Calu3 (cell line): Measurements from ENCODE around the gene YWHAH. TPM values are rescaled to one million over a fixed set of nuclear protein-coding genes. Genes with fewer than 3 reads are reported as not detected.

Source experiments
- BruUV-seq: library from RNA; stranded (reverse); fragments of 400-500 nt; replicated peaks from 2 replicates; lab custom pipeline; 2021; lab: Mats Ljungman, UMichigan
- CTCF ChIA-PET: fragments of 300-600 bp; sonication (Branson Sonifier 250); formaldehyde crosslinking; loops from one replicate; lab custom pipeline; 2022; ENCODE audit warnings: antibody characterized with exemption; lab: Charles Lee
- DNase-seq: peaks from one replicate; pipeline ENCODE4 v3.0.0; 2022
- H3K27ac Mint-ChIP-seq: one replicate; pipeline ENCODE4 v1.8.0; 2022; ENCODE audit warnings: mixed read lengths; ENCODE audit not compliant: unreplicated experiment
- H3K27me3 Mint-ChIP-seq: one replicate; pipeline ENCODE4 v1.8.0; 2022; ENCODE audit warnings: mixed read lengths; ENCODE audit not compliant: unreplicated experiment
- H3K36me3 Mint-ChIP-seq: one replicate; pipeline ENCODE4 v1.8.0; 2022; ENCODE audit warnings: mild to moderate bottlenecking, moderate library complexity, mixed read lengths; ENCODE audit not compliant: insufficient read depth, unreplicated experiment
- H3K4me1 Mint-ChIP-seq: one replicate; pipeline ENCODE4 v1.8.0; 2022; ENCODE audit warnings: mild to moderate bottlenecking, low read depth, mixed read lengths; ENCODE audit not compliant: unreplicated experiment
- H3K4me3 Mint-ChIP-seq: one replicate; pipeline ENCODE4 v1.8.0; 2022; ENCODE audit warnings: mild to moderate bottlenecking, low read depth, moderate library complexity, mixed read lengths; ENCODE audit not compliant: unreplicated experiment
- H3K9me3 Mint-ChIP-seq: one replicate; pipeline ENCODE4 v1.8.0; 2022; ENCODE audit warnings: low read depth, mixed read lengths; ENCODE audit not compliant: unreplicated experiment
- CTCF ChIP-seq: fragments of 200-600 bp; IDR thresholded peaks from one replicate; pipeline ENCODE4 v1.8.0; 2022; ENCODE audit warnings: antibody characterized with exemption; ENCODE audit not compliant: unreplicated experiment
- intact Hi-C: fragments of 100-400 bp; cut with micrococcal nuclease; formaldehyde crosslinking; loops from one replicate; pipeline ENCODE4 v1.10.0; 2022; ENCODE audit not compliant: unreplicated experiment
- total RNA-seq: library from RNA; stranded (reverse); gene quantifications from 2 replicates; pipeline ENCODE4 v1.2.3, GENCODE V29; 2022

Gene YWHAH
- total RNA-seq, 1 experiment from 2014 or later = 197 TPM

GRCh38 chr22:31937341-31937740 lies 7.0 kb upstream of the YWHAH start:
- Mint-ChIP-seq H3K4me1 (no peaks in the 10 kb centered on the region), H3K27me3 (peaks cover 59% of the 10 kb centered on the region), H3K27ac (no peak overlapping the region), H3K36me3 (no peaks in the 10 kb centered on the region), H3K4me3 (no peak overlapping the region), H3K9me3 (no peaks in the 10 kb centered on the region)
- DNase-seq = no peak
- CTCF ChIA-PET = no interaction called here
- no TSS peak for BruUV-seq
- intact Hi-C loops = no loop called here
- TF ChIP-seq CTCF = no peak

DNA sequence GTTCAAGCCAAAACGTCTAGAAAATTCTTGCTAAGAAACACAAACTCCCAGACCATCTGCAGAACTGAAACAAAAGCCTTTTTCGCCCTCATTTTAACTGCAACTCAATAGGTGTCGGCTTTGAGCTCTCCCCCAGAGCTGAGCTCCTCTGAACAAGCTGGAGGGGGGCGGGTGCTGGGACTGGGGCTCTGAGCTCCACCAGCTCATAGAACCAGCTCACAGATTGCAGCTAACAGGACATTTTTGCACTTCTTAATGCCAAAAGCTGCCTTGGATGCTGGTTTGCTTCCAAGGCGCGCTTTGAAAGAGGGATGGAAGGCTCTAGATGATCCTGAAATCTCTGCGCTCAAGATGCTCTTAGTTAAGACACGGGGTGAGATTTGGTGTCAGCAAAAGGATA lies 6.0 kb upstream of the YWHAH start:
- no peak overlapping the region for H3K27ac Mint-ChIP-seq
- no peak for TF ChIP-seq CTCF
- no peak for DNase-seq
- no peak overlapping the region for H3K4me3 Mint-ChIP-seq
- BruUV-seq = no TSS peak
- no peaks in the 10 kb centered on the region for H3K4me1 Mint-ChIP-seq
- H3K27me3 Mint-ChIP-seq = peaks cover 55% of the 10 kb centered on the region
- no peaks in the 10 kb centered on the region for H3K9me3 Mint-ChIP-seq
- CTCF ChIA-PET = no interaction called here
- no peaks in the 10 kb centered on the region for H3K36me3 Mint-ChIP-seq
- intact Hi-C loops = no loop called here

- no peak for DNase-seq
- no peaks in the 10 kb centered on the region for H3K36me3 Mint-ChIP-seq
- CTCF ChIA-PET = no interaction called here
- H3K4me3 Mint-ChIP-seq = no peak overlapping the region
- no TSS peak for BruUV-seq
- intact Hi-C loops = loop anchor here (10.0 kb wide), 1 partner anchor 46 kb away; no protein-coding TSS in a partner anchor
- TF ChIP-seq CTCF = no peak
- peaks cover 33% of the 10 kb centered on the region for H3K27me3 Mint-ChIP-seq
- no peaks in the 10 kb centered on the region for H3K9me3 Mint-ChIP-seq
- H3K27ac Mint-ChIP-seq = no peak overlapping the region
- no peaks in the 10 kb centered on the region for H3K4me1 Mint-ChIP-seq
Measured at GRCh38 chr22:31940506-31940905, 3.8 kb upstream of the YWHAH start.

- Mint-ChIP-seq H3K36me3 (no peaks in the 10 kb centered on the region), H3K4me3 (no peak overlapping the region), H3K9me3 (no peaks in the 10 kb centered on the region), H3K27ac (no peak overlapping the region), H3K27me3 (peaks cover 20% of the 10 kb centered on the region), H3K4me1 (no peaks in the 10 kb centered on the region)
- intact Hi-C loops = loop anchor here (10.0 kb wide), 1 partner anchor 47 kb away; no protein-coding TSS in a partner anchor
- no peak for TF ChIP-seq CTCF
- no peak for DNase-seq
- BruUV-seq = no TSS peak
- CTCF ChIA-PET = interaction anchor here (0.7 kb wide), 1 partner anchor 22 kb away, joined by 3 read pairs; no protein-coding TSS in a partner anchor
Measured at GRCh38 chr22:31942091-31942490, 2.2 kb upstream of the YWHAH start.
